Vagina (tissue), 2 donors: Measurements from ENCODE around the gene SLC15A4.

Experiments used
- CTCF ChIP-seq, 3 experiments: fragments of 450-650 bp in 2 of 3; fragments of 200-600 bp in 1 of 3; sonication (generic) in 1 of 3; IDR thresholded peaks; one replicate each; pipeline ENCODE4 v1.5.1; 2017 to 2019; ENCODE audit warnings: antibody characterized with exemption in 3 of 3, mild to moderate bottlenecking in 2 of 3, moderate library complexity in 2 of 3
- POLR2AphosphoS5 ChIP-seq, 2 donors: sonication (generic); formaldehyde crosslinking; IDR thresholded peaks; one replicate each; pipeline ENCODE4 v1.9.0; 2017; ENCODE audit warnings: antibody characterized with exemption in 2 of 2, mild to moderate bottlenecking in 2 of 2, low read depth in 1 of 2; ENCODE audit not compliant: insufficient read depth in 1 of 2

GRCh38 chr12:128755566-128755965, 68.2 kb downstream of the SLC15A4 start:
- TF ChIP-seq CTCF (IDR thresholded peaks at IDR 0.05) (no peak), POLR2AphosphoS5 (IDR thresholded peaks at IDR 0.05; ENCODE audit: insufficient read depth in 1 of 2, low read depth in 1 of 2) (no peak)
